BLaER1 treated with 17β-estradiol and CSF1 and Interleukin-3, amounts not matched to agents 10 nM and 100 nM (cell line): ENCODE results near the gene KIFBP.

Experiments used
- H3K27ac ChIP-seq, 11 experiments: shearing (Covaris generic); formaldehyde crosslinking; 2 replicates each; pipeline ENCODE4 v1.8.1; 2022
- H3K27me3 ChIP-seq, 11 experiments: shearing (Covaris generic); formaldehyde crosslinking; 2 replicates each; pipeline ENCODE4 v1.8.1; 2022
- H3K36me3 ChIP-seq, 11 experiments: shearing (Covaris generic); formaldehyde crosslinking; 2 replicates each; pipeline ENCODE4 v1.8.1; 2022
- H3K4me1 ChIP-seq, 10 experiments: shearing (Covaris generic); formaldehyde crosslinking; 2 replicates each; pipeline ENCODE4 v1.8.1; 2022
- H3K4me2 ChIP-seq, 11 experiments: shearing (Covaris generic); formaldehyde crosslinking; 2 replicates each; pipeline ENCODE4 v1.8.1; 2022
- H3K4me3 ChIP-seq, 10 experiments: shearing (Covaris generic); formaldehyde crosslinking; 2 replicates each; pipeline ENCODE4 v1.8.1; 2022
- H3K9ac ChIP-seq, 11 experiments: shearing (Covaris generic); formaldehyde crosslinking; 2 replicates each; pipeline ENCODE4 v1.8.1; 2022
- H3K9me3 ChIP-seq, 11 experiments: shearing (Covaris generic); formaldehyde crosslinking; replicated peaks in 1 of 11; 2 replicates each; pipeline ENCODE4 v1.8.1; 2022
- H4K20me1 ChIP-seq, 11 experiments: shearing (Covaris generic); formaldehyde crosslinking; 2 replicates each; pipeline ENCODE4 v1.8.1; 2022
- Cebpa-rat ChIP-seq, 11 experiments: shearing (Covaris generic); IDR thresholded peaks; 2 replicates each; pipeline ENCODE4 v1.8.1; 2022

The KIFBP gene

GRCh38 chr10:69061305-69062161, 72.9 kb downstream of the KIFBP start:
- peak; percentile 95 to 100 (median 100) for TF ChIP-seq Cebpa-rat (IDR thresholded peaks at IDR 0.05)
- Histone ChIP-seq H3K9ac (peak overlapping the region; percentile 83 to 96 (median 90)), H3K4me3 (peak overlapping the region in 9 of 10 experiments; percentile 31 to 63 (median 45); a peak in 19 of 20 replicates), H3K9me3 (no peaks in the 10 kb centered on the region), H3K27me3 (no peaks in the 10 kb centered on the region), H3K36me3 (no peaks in the 10 kb centered on the region), H4K20me1 (no peaks in the 10 kb centered on the region), H3K4me1 (peaks cover 69 to 98% (median 97%) of the 10 kb centered on the region in 10 experiments), H3K27ac (peak overlapping the region; percentile 95 to 99 (median 98)), H3K4me2 (peak overlapping the region; percentile 88 to 98 (median 95))

DNA sequence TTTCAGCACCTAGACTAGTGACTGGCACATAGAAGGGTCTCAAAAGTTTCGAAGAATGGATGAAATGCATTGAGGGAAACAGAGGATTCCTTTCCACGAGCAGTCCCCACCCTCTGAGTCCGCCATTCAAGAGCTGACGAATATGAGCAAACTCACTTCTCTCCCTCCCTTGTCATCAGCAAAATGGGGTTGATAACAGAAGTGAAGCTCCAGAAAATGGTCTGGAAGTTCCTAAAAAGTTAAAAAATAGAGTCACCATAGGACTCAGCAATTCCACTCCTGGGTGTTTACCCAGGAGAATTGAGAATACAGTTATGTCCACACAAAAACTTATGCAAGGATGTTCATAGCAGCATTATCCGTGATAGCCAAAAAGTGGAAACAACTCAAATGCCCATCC, 74.3 kb downstream of the KIFBP start:
- Histone ChIP-seq H3K9ac (peak overlapping the region; percentile 83 to 96 (median 90); a peak in 20 of 22 replicates), H3K4me3 (peak overlapping the region in 3 of 10 experiments; percentile 43 to 63 (median 45); a peak in 5 of 20 replicates), H3K9me3 (no peaks in the 10 kb centered on the region), H3K36me3 (no peaks in the 10 kb centered on the region), H3K27me3 (no peaks in the 10 kb centered on the region), H3K4me1 (peaks cover 62 to 98% (median 96%) of the 10 kb centered on the region in 10 experiments), H4K20me1 (no peaks in the 10 kb centered on the region), H3K27ac (peak overlapping the region; percentile 95 to 99 (median 98)), H3K4me2 (peak overlapping the region; percentile 88 to 98 (median 95))
- TF ChIP-seq Cebpa-rat (IDR thresholded peaks at IDR 0.05) = no peak

DNA sequence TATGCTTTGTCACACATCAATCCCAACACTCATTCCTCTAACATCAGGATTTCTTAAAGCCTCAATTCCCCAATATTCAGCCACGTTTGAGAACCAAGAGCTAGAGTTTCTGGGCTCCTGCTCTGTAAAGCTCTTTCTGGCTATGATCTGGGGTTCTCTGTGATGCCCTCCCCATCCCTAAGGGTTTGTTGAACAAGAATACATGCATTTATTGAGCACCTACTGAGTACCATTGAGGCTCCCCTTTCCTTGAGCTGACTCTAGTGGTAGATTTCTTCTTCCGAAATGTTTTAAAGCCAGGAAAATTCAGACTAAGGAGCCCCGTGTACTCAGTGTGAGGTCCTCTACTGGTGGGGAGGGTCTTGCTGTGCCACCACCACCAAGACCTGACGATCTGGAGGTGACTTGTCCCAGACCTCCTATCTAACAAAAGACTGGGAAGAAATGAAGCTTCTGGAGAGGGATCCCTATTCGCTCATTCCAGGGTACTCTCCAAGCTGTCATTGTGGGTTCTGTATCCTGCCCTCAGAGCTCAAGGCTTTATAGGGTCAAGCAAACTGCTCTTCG, 76.2 kb downstream of the KIFBP start:
- H3K9ac ChIP-seq = peak overlapping the region; percentile 75 to 94 (median 88)
- H3K4me3 ChIP-seq = peak overlapping the region in 7 of 10 experiments; percentile 1 to 32 (median 27); a peak in 10 of 20 replicates
- peak overlapping the region; percentile 95 to 99 (median 98) for H3K27ac ChIP-seq
- no peaks in the 10 kb centered on the region for H4K20me1 ChIP-seq
- H3K4me1 ChIP-seq = peaks cover 62 to 98% (median 96%) of the 10 kb centered on the region in 10 experiments
- no peaks in the 10 kb centered on the region for H3K36me3 ChIP-seq
- no peaks in the 10 kb centered on the region; a peak in 1 of 22 replicates for H3K9me3 ChIP-seq
- H3K4me2 ChIP-seq = peak overlapping the region; percentile 88 to 98 (median 94)
- H3K27me3 ChIP-seq = no peaks in the 10 kb centered on the region
- TF ChIP-seq Cebpa-rat (IDR thresholded peaks at IDR 0.05) = no peak

- Histone ChIP-seq H3K9ac (peak overlapping the region; percentile 75 to 94 (median 88)), H3K27ac (peak overlapping the region; percentile 95 to 99 (median 98))
- peak; percentile 55 to 94 (median 85); a peak in 19 of 22 replicates for TF ChIP-seq Cebpa-rat (IDR thresholded peaks at IDR 0.05)
These were observed 77.1 kb downstream of the KIFBP start for GRCh38 chr10:69065406-69066361.

More at GRCh38 chr10:69065406-69066361, 77.1 kb downstream of the KIFBP start:
- Histone ChIP-seq H3K4me3 (peak overlapping the region in 8 of 10 experiments; percentile 1 to 36 (median 26); a peak in 11 of 20 replicates), H3K9me3 (no peaks in the 10 kb centered on the region; a peak in 1 of 22 replicates), H3K4me2 (peak overlapping the region; percentile 88 to 98 (median 94)), H4K20me1 (no peaks in the 10 kb centered on the region), H3K4me1 (peaks cover 58 to 98% (median 96%) of the 10 kb centered on the region in 10 experiments), H3K36me3 (no peaks in the 10 kb centered on the region), H3K27me3 (no peaks in the 10 kb centered on the region)
